Measurements from ENCODE around the gene AOPEP.

DNA sequence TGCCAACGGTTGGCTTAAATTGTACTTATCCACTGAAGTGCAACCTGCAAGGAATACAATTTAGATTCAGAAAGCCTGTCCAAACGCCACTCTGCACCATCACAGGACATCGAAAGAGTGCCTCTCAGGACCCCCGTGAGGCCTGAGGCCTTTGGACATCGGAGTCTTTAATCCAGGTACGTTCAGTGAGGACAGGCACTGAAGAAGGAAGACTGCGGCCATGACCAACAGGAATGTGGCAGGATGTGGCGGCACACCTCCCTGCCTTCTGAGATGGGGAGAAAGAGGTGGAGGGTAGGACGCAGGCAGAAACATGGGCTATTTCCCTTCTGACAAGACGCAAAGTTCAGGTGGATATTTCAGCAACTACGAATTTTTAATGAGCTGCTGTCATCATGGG lies 385.2 kb downstream of the AOPEP start:
- TF ChIP-seq POLR2A (IDR thresholded peaks at IDR 0.05) = no peak
- TF ChIP-seq, protein P1, sequence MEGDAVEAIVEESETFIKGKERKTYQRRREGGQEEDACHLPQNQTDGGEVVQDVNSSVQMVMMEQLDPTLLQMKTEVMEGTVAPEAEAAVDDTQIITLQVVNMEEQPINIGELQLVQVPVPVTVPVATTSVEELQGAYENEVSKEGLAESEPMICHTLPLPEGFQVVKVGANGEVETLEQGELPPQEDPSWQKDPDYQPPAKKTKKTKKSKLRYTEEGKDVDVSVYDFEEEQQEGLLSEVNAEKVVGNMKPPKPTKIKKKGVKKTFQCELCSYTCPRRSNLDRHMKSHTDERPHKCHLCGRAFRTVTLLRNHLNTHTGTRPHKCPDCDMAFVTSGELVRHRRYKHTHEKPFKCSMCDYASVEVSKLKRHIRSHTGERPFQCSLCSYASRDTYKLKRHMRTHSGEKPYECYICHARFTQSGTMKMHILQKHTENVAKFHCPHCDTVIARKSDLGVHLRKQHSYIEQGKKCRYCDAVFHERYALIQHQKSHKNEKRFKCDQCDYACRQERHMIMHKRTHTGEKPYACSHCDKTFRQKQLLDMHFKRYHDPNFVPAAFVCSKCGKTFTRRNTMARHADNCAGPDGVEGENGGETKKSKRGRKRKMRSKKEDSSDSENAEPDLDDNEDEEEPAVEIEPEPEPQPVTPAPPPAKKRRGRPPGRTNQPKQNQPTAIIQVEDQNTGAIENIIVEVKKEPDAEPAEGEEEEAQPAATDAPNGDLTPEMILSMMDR (IDR thresholded peaks at IDR 0.05) = no peak

Measured in thyroid gland (tissue), 4 donors.